ENCODE measurements around the gene ANKS1B.
"Not testable (repeated sequence)": the region's sequence is repeated elsewhere in the genome, so short reads cannot be mapped to it uniquely, and the experiment has no call there.

Gene ANKS1B

DNA sequence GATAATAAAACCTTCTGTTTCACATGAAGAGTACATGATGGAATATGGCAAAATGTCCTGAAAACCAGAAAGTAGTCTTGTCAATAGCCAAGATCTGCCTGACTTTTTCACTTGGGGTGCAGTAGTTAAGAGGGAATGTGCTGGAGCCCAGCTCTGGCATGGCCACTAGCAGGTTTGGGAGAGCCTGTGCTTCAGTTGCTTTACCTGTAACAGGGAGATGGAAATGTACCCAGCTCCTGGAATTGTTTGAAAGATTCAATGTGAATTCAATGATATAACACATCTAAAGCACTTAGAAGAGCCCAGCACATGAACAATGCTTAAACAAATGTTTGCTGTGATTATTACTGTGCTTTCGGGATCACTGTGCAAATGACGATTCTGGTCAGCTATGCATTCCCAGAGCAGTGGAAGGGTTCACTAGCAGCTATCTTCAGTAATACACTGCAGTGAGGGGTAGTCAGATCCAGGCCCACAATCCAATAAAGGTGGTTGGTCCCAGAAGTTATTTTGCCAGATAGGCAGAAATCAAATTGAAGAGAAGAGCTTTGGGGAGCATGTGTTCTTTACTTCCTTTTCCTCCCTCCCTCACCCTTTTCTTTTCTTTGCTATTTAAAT, 1114.7 kb downstream of the ANKS1B start:
- DNase-seq (ENCODE audit: low read depth), result no peak

DNA sequence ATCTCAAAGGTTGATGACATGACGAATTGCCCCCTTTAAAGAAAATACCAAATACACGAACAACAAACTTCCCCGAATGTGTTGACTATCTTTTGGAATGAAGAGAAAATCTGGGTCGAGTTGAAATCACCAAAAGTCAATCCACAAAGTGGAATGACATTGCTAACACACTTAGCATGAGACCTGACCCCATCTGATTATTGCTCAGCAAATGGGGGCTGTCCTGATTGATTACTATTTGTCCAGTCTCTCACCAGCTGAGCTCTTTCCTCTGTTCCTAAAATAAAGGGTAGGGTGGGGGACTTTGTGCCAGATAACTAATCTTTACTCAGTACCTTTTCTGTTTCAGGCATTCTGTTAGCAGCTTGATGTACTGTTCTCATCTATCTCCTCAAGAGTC, 1116.2 kb downstream of the ANKS1B start:
- DNase-seq (ENCODE audit: low read depth), result no peak

DNA sequence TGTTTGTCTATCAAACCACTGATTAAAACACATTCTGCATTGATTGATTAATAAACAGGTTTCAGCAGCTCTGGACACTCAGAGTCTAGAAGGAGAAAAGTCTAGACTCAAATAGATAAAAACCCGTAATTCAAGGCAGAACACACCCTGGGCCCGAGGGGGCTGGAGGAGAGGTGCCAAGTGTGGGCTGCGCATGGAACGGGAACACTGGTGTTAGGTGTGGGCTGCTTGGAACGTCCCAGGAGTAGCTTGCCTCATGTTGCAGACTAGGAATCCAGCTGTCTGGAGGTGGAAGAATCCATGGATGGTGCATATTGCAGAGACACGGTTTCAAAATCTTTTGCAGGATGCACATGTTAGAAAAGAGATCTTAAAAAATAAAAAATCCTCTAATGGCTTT, 1116.7 kb downstream of the ANKS1B start:
- DNase-seq (ENCODE audit: low read depth), result no peak

DNA sequence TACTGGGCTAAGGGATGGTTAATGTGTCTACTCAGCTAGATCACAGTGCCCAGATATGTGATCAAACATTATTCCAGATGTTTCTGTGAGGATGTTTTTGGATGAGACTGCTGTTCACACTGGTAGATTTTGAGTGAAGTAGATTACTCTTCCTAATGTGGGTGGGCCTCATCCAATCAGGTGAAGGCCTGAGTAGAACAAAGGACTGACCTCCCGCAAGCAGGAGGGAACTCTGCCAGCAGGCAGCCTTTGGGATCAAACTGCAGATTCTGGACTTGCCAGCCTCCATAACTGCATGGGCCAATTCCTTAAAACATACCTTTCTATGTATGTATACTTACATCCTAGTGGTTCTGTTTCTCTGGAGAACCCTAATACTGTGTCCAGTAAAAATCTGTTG, 1120.4 kb downstream of the ANKS1B start:
- DNase-seq (ENCODE audit: low read depth), result no peak

DNA sequence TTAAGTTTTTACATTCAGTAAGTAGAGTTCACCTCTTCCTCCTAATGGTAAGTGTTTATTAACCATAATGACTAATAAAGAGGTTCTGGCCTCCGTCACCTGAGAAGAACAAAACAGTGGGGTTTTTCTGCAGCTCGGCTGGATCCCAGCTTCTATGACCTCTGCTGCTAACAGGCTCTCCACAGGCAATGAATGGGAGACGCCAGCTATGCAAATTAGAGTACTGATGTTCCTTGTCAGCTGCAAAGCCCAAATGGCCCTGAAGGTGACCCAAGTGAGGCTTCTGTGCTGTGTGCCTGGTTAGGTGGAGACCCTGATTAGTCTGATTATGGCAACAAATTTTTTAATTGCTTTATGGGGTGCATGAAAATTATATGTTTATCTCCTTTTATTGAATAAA, 1121.6 kb downstream of the ANKS1B start:
- DNase-seq (ENCODE audit: low read depth), result no peak

DNA sequence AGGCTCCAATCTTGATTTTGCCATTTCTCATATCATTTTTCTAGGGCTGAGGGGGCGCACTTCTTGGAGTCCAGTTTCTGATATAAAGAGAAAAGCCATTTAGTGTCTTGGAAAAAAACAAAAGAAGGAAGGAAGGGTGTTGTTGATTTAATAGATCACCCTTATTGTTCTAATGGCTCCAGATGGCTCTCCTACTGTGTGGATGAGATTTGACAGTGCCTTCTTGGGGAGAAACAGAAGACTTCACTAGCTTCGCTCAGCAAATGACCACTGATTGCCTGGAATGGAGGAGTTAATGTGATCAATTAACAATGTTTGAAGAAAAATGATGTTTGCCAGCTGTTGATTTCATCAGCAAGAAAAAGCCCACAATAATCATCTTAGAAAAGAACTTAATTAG, 1123.5 kb downstream of the ANKS1B start:
- DNase-seq (ENCODE audit: low read depth), result no peak

DNA sequence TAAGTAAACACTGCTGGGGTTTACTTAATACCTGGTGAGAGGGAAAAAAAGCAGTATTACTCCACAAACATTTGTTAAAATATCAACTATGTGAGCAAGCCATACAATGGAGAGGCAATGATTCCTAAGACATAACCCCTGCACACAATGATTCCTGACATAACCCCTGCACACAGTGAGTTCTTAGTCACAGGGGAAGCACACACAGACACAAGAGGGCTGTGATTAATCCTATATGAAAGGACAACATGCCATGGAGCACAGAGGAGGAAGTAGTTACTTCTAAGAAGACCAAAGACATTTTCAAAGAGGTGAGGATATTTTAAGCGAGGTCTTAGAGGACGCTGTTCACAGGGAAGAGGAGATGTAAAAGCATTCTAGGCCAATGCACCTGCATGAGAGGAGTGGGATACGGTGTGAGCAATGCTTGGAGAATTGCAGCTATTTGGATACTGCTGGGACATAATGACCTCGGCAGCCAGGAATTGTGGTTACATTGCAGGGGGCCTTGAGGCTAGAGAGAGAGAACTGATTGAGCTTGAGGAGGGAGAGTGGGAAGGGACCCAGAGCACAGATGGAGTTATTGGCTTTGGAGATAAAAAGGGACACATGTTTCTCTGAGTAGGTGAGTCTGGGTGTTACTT, 1127.7 kb downstream of the ANKS1B start:
- DNase-seq (ENCODE audit: low read depth), result no peak

DNA sequence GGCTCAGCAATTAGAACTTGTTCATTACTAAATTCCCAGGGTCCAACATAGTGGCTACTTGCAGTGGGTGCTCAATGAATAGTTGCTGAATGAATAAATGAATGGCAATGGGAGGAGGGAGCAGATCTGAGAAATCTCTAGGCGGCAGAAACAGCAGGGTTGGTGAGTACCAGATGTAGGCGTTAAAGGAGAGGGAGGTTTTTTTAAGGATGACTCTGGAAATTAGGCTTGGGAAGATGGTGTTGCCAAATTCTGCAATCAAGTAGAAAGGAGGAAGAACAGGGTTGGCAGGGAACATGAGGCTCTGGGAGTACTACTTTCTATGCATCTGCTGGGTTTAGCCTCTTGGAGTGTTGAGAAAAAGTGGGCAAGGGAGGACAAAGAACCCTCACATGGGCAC, 1132.6 kb downstream of the ANKS1B start:
- no peak for DNase-seq (ENCODE audit: low read depth)

DNA sequence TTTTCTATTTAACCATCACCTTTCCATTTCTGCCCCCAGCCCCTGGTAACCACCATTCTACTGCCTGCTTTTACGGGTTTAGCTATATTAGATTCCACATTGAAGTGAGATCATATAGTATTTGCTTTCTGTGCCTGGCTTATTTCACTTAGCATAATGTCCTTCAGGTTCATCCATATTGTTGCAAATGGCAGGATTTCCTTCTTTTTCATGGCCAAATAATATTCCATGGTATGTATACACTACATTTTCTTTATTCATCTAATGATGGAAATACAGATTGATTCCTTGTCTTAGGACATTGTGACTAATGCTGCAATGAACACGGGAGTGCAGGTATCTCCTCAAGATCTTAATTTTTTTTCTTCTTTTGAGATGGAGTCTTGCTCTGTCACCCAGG, 1137.5 kb downstream of the ANKS1B start:
- DNase-seq (ENCODE audit: low read depth), result no peak

DNA sequence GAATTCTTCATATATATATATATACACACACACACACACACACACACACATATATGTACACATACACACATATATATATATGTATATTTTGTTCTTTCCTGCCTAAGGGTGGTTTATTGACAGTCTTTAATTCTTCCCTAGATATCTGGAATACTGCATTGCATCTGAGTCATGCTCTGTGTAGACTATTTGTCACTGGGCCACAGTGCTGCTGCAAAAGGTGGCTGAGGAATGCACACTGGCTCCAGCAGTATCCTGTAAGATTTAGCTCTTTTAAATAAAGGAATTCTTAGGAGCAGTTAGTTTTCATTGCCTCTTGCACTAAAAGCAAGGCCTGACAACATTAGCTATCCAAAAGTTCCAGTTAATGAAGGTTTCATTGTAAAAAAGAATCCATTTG, 1138.8 kb downstream of the ANKS1B start:
- DNase-seq (ENCODE audit: low read depth), result no peak

DNA sequence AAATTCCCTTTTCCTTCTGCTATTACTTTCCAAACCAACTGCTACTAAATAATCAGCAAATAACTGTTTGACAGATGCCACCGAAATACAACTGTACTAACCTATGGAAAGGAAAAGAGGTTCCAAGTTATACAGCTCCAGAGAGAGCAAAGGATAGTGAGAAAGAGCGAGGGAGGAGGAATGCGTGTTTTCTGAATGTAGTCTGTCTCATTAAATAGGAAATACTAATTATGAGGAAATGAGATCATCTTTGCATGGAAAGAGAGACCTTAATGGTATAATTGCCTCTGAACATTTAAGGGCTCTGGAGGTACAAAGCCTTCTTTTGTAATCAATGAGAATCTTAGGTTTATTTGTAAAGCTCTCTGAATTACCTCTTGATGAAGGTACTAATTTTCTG, 1144.4 kb downstream of the ANKS1B start:
- DNase-seq (ENCODE audit: low read depth), result no peak

DNA sequence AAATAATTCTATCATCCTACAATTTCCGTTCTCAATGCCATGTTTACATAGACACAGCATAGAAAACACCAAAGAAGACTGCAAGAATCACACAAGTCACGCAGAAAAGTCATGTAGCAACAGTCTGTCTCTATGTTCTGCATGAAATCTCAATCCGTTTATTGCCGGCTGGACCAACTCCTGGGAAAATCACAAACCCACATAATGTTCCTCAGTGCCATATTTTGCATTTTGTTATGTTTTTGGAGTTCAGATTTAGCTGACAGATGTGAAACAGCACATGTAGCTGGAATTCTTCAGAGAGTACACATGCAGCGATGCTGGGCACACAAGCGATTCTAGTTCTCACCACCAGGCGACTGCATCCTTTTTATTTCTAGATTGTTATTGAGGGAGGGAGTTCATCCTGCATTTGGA, 1146.5 kb downstream of the ANKS1B start:
- no peak for DNase-seq (ENCODE audit: low read depth)

DNA sequence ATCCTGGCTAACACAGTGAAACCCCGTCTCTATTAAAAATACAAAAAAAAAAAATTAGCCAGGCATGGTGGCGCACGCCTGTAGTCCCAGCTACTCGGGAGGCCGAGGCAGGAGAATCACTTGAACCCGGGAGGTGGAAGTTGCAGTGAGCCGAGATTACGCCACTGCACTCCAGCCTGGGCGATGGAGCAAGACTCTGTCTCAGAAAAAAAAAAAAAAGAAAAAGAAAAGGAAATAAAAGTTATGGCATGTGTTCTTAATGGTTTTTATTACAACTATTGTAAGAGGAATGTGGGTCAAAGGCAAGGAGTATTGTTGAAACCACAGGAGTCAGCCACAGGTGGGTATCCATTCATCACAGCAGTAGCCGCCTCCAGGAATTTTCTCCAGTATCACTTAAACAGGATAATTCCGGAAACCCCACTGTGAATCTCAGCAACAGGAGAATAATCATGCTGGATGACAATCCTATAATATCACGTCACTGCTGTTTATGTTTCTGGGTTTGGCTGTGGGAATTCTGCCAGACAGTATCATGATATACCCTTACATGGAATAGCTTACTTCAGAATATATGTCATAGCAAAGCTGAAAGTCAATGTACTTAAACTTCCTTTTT, 1147.5 kb downstream of the ANKS1B start:
- not testable (repeated sequence) for DNase-seq (ENCODE audit: low read depth)

DNA sequence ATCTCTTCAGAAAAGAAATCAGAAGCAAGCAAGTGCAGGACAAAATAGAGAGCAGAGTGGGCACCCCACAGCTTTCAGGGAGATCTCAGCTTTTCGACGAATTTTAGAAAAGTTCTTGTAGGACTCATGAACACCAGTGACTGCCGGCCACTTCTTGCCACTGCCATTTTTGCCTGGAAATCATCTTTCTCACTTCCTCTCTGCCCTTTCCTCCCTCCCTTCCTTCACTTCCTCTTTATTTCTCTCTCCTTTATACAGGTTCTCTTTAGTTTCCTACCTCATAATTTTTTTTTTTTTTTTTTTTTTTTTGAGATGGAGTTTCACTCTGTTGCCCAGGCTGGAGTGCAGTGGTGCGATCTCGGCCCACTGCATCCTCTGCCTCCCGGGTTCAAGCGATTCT, 1154.1 kb downstream of the ANKS1B start:
- DNase-seq (ENCODE audit: low read depth), result no peak

DNA sequence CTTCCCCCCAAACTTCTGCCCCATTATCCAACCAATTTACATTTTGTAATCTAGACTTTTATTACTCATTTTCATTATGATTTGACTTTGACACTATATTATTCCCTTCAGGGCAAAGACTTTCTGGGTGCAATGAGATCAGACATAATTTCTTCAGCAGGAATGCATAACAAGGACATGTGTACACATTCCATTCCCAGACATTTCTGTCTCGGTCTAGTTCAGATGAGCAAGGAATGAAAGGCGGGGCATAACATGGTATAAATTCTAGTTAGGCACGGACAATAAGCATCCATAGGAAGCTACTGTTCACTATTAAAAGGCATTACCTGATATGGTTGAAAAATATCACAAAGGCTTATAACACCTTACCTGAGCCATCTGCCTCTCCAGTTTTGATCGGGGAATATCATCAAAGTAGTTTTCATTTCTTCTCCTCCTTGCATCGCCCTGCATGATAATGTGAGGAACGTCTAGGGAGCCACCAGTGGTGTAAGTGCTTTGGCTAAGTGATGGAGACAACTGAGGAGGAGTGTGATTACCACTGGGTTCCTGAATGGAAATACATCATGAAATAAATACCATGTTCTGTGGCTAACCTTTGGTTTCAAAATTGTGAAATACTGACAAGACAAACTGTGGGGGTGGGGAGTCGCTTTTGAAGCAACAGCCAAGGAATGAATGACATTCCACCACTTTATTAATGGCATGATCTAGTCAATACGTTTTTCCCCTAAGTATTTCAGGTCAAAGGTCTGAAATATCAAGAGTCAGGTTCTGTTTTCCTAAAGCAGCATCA, 1155.7 kb downstream of the ANKS1B start:
- no peak for DNase-seq (ENCODE audit: low read depth)

DNA sequence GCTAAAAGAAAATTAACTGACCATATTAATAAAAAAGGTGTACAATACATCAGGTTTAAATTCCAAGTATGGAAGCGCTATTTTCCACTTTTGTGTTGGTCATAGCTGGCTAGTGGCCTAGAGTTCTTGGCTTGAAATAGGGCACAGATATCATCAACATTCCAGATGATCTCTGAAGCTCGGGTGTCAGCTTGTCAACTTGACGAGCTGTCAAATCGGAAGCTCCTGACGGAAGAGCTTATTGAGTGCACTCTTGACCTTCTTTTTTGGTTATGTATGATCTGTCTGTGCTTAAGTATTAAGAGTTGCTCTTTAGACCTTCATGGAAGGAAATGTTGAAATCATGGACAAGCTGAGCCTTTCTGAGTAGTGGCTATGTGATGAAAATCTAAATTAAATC, 1161.7 kb downstream of the ANKS1B start:
- no peak for DNase-seq (ENCODE audit: low read depth)

DNA sequence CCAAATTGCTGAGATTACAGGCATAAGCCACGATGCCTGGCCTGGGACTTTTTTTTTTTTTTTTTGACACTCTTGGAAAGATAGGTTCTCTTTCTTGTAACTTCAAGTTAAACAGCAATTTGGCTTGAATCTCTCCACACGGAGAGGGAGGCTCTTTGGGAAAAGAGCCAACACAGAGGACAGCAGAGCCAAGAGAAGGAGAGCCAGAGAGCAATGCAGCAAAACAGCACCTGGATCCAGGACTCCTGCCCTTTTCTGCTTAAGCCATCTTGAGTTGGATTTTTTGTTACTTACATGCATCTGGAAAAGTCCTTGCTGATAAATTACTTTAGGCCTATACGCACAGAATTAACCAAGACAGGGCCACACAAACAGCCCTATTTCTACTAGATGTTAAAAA, 1162.9 kb downstream of the ANKS1B start:
- no peak for DNase-seq (ENCODE audit: low read depth)

DNA sequence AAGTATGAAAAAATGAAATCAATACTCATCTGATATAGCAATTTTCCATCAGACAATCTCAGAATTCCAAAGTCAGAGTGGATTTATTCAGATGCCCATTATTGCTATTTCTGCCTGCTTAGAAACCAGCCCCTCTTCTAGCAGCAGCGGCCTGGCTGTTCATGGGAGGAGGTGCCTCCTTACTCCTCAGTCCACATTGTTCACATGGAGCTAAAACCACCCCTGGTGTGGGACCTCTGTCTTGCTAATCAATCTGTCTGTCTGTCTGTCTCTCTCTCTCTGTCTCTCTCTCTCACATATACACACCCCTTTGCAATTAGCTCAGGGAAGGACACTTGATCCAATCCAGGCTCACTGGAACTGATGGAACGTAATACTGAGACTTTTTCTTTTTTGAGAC, 1163.5 kb downstream of the ANKS1B start:
- no peak for DNase-seq (ENCODE audit: low read depth)

DNA sequence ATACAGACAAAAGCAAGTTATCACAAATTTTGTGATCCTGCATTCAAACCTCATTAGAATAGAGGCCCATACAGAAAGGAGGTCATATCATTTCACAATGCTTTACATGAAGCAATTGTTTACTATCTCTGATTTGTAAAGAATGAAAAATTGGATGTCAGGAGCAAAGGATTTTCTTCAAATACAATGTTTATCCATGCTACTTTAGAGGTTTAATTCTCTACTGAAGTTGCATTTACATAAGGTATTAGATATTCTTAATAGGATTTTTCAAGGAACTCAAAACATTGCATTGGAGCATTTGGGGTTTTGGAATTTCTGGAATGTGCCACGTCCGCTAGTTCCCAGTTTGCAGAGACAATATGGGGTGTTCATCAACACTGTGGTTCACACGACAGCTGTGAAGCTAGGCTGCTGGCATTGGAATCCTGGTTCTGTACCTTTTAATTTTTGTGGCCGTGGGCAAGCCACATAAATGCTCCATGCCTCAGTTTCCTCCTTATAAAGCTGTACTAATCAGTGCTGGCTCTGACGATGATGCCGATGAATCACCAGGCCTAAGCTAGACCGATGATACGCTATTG, 1164.8 kb downstream of the ANKS1B start:
- DNase-seq (ENCODE audit: low read depth), result no peak

DNA sequence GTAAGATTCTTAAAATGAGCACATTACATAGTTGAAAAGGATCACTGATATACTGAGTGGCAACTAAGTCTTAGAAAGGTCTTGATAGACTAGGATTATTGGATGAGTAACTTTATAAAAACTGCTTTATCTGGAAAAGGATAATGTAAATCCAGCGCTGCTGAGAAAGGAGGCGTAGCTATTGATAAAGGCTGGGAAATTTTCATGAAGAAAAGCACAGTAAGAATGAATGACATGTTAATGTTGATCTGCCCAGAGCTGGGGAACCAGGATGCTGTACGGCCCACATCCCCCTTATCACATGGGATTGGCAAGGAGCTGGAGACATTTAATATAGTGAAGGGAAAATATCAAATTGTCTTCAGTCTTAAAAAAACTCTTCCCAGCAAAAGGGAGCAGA, 1165.7 kb downstream of the ANKS1B start:
- DNase-seq (ENCODE audit: low read depth), result no peak

DNA sequence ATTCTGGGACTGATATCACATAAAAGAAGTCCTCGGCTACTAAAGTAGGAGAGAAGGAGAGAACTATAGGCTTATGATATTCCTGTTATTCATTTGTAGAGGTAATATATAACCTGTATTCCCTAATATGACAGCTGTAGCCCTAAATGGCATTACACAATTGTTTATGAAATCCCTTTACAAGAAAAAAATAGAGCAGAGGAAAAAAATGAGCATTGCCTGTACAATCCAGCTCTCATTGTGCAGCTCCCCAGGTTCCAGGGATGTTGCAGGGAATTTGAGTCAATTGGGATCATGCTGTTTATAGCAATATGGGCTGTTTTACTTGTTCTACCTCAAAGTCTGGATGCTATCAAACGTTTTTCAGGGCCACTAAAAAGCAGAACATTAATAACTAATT, 1166.5 kb downstream of the ANKS1B start:
- DNase-seq (ENCODE audit: low read depth), result no peak

DNA sequence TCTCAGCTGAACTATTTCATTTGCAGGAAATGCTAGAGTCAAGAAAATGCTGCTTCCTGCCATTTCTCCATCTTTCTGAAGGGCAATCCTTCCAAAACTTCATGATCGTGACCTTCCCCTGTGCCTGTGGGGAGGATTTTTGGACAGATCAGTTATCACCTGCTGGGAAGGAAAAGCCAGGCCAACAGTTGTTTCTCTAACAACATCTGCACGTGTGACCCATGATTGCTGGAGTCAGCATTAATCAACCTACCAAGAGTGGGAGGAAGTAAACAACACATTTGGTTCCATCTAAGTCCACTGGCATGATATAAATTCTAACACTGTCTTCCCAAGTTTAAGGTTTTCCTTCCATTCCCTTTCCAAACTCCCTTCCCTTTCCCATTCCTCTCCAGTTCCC, 1167.0 kb downstream of the ANKS1B start:
- no peak for DNase-seq (ENCODE audit: low read depth)

DNA sequence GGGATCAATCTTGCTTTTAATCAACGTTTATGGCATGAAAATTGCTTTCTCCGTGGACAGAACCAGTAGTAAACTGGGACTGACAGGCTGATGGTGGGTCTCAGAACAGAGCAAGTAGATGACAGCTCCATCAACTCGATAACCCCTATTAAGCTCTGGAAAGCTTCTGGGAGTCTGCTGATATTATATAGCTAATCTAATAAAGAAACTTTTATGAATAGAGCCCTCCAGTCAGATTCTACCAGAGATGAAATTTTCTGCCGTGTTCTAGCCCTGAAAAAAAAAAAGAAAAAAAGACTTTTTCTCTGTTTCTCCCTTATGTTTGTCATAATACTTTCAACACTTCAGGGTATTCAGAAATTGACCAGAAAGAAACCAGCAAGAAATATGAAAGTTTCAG, 1168.0 kb downstream of the ANKS1B start:
- DNase-seq (ENCODE audit: low read depth), result no peak
